IPS DF 19.7 (cell line): ENCODE measurements around the gene RPL10.
A peak's percentile ranks its signal among the peaks of the same experiment; 100 is the strongest.

Experiments
- DNase-seq: peaks from one replicate; pipeline ENCODE4 v3.0.0-alpha.2; 2013; ENCODE audit warnings: low read depth, low spot score

RPL10 gene

DNA sequence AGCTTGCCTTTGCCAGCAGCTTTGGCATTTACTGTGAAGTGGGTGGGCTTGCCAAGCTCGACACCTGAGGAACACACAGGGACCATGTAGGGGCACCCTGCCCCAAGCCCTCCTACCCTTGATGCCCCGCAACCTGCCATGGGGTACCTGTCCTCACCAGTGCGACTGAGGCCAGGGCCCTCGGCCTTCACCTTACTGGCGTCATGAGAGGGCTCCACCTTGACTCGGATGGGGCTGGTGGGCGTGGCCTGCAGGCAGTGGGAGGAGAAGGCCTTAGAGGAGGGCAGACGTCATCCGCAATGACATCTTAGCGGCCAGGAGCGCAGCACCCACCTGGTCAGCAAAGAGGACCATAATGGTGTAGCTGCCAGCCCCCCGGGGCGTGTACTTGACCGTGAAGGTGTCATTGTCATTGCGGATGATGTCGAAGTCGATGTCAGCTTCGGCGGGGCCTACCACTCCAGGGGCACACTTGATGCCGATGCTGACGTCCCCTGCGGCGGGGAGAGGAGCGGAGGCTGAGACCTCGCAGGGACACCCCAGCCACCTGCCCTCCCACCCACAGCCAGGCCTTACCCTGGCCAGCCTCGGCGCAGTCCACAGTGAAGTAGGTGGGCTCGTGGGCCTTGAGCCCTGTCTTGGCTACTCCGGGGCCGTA is 36.0 kb upstream of the RPL10 start:
- no peak for DNase-seq

DNA sequence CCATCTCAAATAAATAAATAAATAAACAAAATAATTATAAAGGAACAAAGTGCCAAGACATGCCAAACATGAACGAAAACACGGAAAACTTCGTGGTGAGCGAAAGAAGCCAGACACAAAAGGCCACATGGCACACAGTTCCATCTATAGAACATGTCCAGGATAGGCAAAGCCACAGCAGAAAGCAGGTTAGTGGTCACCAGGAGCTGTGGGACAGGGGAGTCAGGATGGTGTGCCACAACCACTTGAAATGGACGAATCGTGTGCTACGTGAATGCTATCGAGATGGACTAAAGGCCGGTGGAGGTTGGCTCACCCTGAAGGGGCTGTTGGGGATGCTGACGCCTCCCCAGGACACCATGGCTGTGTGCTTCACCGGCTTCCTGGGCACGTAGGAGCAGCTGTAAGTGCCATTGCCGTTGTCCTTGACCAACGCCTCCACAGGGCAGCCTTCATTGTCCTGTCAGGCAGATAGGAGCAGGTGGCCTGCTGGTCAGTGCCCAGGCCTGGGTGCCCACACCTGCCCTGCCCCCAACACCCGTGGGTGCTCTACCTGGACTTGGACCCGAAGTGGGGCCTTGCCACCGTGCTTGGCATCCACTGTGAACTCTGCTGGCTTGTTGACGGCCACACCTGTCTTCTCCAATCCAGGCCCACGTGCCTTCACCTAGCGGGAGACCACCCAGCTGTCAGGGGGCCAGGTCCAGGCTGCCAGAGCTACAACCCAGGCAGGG is 34.3 kb upstream of the RPL10 start:
- no peak for DNase-seq

DNA sequence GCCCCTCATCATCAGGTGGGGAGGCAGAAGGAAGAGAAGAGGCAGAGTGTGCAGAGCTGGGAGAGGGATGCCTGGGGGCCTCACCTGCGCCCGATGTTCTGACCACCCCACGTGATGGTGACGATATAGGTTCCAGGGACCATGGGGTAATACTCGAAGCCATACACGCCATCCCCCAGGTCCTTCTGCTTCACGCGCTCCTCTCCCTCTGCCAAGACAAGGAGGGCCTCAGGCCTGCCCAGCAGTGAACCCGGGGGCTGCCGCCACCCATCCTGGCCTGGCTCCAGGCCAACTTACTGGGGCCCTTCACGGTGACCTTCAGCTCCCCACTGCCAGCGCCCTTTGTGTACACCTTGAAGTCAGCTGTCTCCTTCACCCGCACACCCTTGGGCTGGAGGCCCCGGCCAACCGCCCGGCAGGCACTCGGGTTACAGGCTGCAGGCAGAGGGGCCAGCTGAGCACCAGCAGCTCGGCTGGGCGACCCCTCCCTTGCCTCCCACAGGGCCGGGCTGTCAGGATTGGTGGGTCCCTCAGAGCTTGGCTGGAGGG is 33.1 kb upstream of the RPL10 start:
- no peak for DNase-seq

DNA sequence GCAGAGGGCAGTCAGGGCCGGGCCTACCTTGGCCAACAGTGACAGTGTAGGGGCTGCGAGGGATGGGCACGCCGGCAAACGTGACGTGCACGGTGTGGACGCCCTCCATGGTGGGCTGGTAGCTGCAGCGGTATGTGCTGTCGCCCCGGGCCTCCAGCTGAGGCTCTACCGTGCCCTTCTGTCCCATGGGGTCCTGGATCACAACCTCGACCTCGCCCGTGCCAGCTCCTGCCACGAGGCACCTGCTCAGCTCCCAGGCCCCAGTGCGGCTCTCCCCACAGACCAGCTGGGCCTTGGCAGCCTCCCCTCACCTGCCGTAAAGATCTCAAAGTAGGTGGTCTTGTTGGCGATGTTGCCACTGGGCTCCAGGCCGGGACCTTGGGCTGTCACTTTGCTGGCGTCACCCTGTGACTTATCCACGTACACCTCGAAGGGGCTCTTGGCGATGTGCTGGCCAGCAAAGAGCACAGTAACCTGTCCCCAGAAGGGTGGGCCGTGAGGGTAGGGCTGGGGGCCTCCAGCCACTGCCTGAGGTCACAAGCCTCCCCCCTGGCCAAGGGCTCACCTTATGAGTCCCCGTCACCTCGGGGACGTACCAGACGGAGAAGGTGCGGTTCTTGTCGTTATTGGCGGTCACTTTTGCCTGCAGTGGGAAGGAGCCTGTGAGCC is 32.0 kb upstream of the RPL10 start:
- no peak for DNase-seq

DNA sequence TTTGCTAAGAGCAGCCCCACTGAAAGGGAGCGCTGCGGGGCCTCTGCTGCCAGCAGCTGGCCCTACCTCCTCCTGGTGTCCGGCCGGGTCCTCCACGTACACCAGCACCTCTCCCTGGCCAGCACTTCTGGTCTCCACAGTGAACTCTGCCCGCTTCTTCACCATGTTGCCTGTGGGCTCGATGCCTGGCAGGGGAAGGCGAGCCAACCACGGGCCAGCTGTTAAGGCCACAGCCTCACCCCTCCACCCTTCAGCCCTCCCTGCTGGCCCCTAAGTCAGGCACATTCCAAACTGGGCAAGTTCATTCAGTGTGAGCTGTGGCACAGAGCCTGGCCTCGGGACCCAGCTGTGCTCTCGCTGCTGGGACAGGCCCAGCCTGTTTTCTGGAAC is 31.5 kb upstream of the RPL10 start:
- no peak for DNase-seq

DNA sequence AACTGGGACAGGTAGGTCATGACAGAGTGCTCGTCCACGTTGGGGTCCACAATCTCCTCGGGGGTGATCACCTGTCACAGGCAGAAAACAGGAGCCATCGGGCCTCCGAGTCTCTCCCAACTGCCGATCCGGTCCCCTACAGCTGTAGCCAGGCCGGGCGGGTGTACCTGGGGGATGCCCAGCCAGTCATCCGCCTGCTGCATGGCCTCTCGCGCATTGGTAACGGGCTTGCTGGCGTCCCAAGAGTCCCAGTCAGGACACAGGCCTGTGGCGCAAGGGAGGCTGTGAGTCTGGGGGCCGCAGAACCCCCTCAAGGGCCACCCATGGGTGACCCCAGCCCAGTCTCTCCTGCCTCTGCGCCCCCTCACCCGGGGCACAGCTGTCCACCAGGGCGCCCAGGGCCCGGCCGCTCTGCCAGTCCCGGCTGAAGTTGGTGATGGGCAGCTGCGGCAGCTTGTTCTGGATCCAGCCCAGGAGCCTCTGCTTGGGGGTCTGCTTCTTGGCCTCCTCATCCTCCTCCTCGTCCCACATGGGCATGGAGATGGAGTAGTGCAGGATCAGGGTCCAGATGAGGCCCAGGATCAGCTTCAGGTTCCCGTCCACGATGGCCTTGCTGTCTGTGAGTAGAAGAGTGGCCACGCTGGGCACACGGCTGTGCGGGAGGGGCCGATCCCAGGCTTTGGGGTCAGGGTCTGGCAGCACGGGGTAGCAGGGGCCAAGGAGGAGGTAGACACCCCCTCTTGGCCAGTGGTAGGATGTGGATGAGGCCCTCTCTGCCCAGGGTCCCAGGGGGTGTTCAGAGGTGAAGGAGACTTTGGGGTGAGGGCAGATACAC is 30.5 kb upstream of the RPL10 start:
- no peak for DNase-seq

DNA sequence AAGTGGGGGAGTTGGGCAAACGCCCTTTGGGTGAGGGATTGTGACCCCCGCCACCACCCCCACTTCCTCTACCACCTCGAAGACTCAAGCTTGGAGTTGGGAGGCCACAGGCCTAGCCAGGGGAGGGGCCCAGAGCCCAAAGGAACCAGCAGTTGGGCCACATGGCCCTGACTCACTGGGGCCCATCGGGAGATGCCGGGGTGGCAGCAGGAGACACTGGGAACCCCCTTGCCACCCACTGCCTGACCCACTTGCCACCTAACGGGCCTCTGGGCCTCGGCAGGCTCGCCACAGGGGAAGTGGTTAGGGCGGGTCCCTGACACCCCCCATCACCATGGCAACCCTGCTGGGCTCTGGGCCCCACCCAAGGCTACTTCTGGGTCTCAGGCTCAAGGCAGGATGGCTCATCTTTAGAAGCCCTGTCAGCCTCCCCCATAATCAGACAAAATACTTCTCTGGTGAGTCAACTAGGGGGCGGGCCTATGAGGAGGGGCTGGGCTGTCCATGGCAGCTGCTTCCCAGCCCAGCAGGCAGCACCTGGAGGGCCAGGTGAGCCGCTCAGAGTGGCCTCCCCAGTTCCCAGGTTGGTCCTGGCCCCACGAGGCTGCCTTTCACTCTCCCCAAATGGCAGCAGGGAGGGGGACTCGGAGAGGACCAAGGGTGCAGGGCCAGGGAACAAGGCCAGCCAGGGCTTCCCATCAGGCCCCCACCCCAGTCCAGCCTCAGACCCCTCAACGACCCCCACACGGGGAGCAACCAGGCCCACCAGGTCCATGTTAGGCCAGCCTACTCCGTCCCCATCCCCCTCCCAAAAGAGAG is 29.3 kb upstream of the RPL10 start:
- no peak for DNase-seq

DNA sequence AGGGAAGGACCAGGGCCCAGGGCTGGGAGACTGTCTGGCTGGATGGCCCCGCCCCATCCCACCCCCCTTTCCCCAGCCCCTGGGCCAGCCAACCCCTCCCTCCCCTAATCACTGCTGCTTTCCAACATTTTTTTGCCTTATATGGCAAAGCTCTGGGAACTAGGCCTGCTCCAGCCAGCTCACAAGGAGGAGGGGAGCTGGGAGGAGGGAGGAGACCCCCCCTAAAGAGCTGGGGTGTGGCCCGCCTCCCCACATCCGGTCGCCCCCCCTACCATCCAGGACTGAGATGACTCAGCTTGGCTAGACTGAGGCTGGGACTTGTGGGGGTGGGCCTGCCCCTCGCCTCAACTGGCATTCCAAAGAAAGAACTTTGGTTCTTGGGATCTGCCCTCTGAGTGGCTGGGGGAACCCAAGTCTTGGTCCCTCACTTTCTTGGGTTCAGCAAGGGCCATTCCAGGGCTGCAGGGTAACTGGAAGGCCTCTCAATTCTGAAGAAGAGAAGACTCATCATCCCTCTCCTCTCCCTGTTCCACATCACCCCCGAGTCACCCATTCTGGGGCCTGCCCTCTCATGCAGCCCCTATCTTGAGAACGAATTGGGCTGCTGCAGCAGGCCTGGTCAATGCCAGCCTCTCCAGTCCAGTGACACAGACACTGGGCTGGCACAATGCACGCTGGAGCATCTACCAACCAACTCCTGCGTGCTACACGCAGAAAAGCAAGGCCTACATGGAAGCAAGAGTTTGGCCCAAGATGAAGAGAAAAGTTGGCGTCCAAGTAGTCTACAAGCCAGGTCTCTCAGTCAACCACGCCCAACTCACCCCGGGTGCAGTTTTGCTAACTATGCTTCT is 28.5 kb upstream of the RPL10 start:
- peak; percentile 67 for DNase-seq

DNA sequence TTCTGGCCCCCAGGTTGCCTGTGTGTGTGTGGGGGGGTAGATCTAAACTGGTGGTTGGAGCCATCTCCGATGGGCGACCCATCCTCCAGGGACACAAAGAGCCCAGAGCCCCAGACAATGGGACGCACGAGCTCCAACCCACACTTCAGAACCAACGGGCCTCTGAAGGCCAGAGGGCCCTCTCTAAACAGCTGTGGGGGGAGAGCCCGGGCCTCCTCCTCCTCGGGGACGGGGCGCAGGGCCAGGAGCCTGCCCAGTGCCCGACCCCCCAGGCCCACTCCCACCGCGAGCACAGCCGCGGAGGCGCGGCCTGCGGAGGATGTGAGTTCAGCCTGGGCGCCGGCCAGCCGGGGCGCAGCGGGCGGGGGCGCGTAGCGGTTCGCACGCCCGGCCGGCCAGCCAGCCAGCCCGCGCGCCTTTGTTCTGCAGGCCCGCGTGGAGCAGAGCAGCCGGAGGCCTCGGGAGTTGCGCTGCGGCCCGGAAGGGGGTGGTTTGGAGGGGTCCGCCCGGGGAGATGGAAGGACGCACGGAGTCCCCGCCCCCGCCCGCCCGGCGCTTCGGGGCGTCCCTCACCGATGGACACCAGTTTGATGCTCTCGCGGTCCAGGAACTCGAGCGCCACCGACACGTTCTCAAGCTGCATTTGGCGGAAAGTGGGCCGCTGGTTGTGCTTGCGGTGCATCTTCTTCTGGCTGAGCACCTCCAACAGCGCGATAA is 27.7 kb upstream of the RPL10 start:
- no peak for DNase-seq

DNA sequence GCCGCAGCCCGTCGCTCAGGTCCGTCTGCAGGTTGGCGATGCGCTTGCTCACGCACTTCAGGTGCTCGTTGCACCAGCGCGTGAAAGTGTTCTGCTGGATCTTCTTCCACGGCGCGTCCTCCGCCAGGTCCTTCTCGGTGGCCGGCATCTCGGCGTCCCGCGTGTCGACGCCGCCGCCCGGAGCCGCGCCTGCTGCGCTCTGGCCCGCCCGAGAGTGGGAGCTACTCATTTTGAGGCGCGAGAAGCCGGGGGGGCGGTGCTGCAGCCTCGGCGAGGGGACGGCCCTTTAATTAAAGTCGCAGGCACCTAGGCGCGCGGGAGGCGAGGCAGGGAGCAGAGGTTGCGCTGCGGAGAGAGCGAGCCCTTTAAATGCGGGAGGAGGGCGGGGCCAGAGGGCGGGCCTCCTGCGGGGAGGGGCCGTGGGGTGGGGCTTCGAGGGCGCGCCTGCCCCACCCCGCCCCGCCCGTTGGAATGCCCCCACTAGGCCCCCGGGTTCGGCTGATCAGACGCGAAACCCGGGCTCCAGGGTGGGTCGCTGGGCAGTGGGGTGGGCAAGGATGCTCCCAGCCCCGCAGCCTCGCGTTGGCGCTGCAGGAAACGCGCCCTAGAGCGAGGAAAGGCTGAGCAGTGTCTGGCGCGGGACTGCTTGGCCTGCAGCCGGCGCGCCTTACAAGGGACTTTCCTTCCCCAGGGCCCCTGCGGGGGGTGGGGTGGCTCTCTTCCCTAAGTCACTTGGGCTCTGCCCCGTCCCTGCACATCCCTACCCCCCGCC is 27.0 kb upstream of the RPL10 start:
- no peak for DNase-seq

DNA sequence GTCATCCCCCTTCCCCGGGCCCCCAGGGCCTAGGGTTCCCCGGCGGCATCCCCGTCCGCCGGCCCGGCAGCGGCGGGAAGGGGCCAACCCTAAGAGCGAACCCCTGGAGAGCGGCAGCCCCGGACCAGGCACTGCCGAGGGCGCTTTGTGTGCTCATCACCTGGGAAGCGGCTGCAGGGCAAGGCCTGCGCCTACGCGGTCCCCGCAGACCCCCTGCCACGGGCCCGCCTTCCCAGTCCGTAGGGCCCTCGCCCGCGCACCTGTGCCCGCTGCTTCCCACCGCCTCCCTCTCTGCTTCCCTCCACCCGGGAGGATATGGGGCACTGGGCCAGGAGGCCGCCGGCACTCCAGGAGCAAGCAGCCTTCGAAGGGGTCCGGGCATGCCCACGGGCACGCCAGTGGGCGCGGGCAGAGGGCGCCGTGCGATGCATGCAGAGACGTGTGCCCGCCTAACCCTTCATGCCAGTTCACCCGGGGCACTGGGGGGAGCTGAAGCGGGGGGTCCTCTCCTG is 26.3 kb upstream of the RPL10 start:
- DNase-seq = no peak

DNA sequence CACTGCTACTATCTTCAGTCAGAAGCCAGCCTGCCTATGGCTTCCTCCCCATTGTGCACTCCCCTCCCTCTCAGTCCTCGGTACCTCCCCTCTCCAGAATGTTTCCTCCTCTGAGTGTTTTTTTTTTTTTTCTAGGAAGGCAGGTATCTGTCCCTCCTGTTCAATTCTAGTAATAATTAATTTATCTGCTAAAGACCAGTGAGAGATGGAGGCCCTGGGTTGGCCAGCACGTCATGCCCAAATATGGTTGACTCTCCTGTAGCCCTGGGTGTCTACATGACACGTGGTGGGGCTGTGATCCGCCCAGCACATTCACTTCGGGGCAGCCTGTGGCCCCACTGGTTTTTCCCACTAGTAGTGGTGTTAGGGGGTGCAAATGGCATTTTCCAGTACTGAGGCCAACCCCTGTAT is 25.6 kb upstream of the RPL10 start:
- no peak for DNase-seq

DNA sequence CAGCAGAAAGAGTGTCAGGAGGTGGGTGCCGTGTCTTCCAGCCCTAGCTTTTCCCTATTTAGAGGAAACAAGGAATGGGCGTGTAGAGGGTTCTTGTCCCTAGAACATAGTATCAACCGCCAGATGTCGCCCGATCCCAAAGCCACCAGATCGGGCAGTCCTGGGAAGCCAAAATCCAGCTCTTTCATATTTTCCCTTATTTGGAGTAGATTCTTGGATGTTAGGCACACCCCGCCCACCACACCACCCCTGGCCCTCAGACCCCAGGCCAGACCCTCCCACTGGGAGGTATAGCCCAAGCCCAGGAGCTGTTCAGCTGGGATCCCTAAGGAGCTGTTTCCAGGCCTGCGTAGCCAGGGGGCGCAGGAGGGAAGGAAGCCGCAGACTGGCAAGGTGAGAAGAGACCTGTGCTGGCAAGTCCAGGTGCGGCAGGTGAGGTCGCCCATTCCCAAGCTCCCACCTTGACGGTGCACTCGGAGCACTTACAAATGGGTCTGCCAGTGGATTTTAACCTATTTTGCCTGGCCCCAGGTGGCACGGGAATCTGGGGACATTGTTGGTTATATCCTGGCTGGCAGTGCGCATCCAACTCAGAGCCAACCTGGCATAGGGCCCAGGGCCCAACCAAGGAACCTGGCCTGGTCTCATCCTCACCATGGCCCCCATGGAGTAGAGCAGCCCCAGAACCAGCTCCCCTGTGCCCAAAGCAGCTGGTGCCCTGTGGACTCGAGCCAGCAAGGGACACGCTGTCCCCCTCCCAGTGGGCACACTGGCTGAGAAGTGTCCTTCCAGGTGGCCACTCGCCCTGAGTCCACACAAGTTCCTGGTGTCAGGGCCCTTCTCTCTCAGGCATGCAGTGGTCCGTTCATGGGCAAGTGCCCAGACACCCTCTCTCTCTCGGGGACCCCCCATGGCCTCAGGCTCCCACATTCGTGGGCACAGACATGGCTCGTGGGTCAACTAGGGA is 24.6 kb upstream of the RPL10 start:
- DNase-seq = no peak

DNA sequence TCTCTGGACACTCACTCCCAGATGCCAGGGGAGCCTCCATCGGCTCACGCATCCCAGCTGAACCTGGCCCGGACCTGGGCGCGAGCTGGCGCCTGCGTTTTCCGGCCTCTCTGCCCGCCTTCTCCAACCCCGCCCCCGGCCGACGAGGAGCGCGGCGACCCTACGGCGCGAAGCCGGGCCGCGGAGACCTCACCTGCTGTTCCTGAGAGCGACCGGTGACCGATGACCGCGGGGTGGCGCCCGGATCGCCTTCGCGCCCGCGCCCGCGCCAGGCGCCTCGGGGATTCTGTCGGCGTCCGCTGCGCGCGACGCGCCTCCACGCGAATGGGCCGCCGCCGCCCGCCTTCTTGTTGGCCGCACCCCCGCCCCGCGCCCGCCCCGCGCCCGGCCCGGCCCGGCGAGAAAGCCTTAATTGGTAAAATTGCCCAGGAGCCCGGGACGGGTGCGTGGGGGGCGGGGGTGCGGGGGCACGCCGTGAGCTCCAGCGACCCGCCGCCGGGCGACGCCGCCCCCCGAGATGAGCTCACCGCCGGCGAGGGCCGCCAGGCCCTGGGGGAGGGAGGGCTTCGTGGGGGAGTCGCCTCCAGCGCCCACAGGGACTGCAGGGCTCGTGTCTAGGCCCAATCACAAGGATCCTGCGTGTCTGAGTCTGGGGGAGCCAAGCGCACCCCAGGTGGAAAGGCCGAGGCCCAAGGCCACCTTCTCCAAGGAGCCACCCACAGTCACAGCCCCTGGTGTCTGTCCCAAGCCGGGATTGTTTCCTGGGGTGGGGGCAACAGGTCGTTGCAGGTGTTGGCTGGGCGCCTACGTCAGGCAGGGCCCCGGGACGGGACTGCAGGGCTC is 23.6 kb upstream of the RPL10 start, which contains the start of gene FLNA:
Gene FLNA (minus strand): TSS at position 322 of the 843 bp plus-strand sequence. CDS start 3,389 bp downstream, outside the sequence.
- no peak for DNase-seq

DNA sequence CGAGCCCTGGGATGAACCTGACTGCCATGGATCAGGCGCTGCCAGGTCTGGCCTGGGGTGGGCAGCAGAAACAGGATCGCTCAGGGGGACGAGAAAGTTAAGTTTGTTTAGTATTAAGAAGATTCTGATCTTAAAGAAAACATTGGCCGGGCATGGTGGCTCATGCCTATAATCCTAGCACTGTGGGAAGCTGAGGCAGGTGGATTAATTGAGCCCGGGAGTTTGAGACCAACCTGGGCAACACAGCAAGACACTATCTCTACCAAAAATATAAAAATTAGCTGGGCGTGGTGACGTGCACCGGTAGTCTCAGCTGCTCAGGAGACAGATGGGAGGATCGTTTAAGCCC is 23.0 kb upstream of the RPL10 start:
- DNase-seq = no peak

DNA sequence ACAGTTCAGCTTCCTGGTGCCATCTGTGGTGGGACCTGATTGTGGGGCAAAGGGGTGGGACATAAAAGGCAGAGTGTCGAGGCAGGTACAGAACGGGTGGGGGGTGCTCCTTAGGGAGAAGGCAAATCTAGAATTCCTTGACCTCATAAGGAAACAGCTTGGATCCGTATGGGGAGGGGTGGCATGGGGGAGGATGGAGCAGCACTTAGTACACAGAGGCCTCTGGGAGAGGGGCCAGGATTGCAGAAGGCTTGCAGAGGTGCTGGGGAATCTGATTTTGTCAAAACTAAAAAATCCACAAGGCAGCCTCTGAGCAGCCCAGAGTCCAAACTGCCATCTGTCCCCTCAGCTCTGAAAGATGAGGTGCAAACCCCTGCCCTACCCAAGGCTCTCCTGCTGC is 21.4 kb upstream of the RPL10 start:
- no peak for DNase-seq
